NB4 (cell line): ENCODE data around the gene RUNX3.

ENCODE experiments used
- POLR2A ChIP-seq: IDR thresholded peaks from 2 replicates; pipeline ENCODE4 v1.6.1; 2011; ENCODE audit warnings: mild to moderate bottlenecking; ENCODE audit not compliant: insufficient read length; ENCODE audit errors: extremely low read depth
- TF ChIP-seq, protein P1 (sequence below): IDR thresholded peaks from one replicate; pipeline ENCODE4 v1.5.1; 2012; ENCODE audit warnings: low read depth, low read length
- TF ChIP-seq, protein P2 (sequence below): IDR thresholded peaks from 2 replicates; pipeline ENCODE4 v1.6.1; 2011; ENCODE audit warnings: low read depth, low read length

DNA sequence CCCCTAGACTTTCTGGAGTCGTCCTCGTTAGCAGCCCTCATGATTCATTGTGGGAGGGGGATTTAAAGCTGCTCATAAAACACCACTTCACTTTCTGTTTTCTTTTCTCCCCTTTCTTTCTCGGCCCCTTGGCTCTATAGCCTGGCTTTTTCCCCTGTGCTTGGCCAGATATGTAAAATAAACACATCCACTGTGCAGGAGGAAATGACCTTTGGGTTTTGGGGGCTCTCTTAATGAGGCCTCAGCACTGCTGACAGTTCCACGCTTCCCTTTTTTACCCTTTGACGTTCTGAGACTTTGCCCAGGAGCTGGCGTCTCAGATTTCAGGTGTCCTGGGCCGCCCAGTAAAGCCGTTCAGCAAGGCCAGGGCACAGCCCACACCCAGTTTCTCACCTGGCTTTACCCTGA, 65.7 kb downstream of the RUNX3 start:
- no peak for TF ChIP-seq POLR2A
- TF ChIP-seq, protein P1, sequence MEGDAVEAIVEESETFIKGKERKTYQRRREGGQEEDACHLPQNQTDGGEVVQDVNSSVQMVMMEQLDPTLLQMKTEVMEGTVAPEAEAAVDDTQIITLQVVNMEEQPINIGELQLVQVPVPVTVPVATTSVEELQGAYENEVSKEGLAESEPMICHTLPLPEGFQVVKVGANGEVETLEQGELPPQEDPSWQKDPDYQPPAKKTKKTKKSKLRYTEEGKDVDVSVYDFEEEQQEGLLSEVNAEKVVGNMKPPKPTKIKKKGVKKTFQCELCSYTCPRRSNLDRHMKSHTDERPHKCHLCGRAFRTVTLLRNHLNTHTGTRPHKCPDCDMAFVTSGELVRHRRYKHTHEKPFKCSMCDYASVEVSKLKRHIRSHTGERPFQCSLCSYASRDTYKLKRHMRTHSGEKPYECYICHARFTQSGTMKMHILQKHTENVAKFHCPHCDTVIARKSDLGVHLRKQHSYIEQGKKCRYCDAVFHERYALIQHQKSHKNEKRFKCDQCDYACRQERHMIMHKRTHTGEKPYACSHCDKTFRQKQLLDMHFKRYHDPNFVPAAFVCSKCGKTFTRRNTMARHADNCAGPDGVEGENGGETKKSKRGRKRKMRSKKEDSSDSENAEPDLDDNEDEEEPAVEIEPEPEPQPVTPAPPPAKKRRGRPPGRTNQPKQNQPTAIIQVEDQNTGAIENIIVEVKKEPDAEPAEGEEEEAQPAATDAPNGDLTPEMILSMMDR = no peak
- TF ChIP-seq, protein P2, sequence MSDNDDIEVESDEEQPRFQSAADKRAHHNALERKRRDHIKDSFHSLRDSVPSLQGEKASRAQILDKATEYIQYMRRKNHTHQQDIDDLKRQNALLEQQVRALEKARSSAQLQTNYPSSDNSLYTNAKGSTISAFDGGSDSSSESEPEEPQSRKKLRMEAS = peak; percentile 33; the same call in 1 of the 2 replicates
